B cell (primary cell): ENCODE data around the gene PPP1R16B.

Experiments
- EZH2 ChIP-seq: IDR thresholded peaks from 2 replicates; pipeline ENCODE4 v1.6.1; 2012; ENCODE audit warnings: borderline replicate concordance, low read depth, mild to moderate bottlenecking, moderate library complexity, low read length; ENCODE audit not compliant: insufficient read depth, poor library complexity, severe bottlenecking
- TF ChIP-seq, protein P1 (sequence below): fragments of 200-600 bp; IDR thresholded peaks from one replicate; pipeline ENCODE4 v1.8.0; 2022; ENCODE audit warnings: antibody characterized with exemption, mild to moderate bottlenecking

DNA sequence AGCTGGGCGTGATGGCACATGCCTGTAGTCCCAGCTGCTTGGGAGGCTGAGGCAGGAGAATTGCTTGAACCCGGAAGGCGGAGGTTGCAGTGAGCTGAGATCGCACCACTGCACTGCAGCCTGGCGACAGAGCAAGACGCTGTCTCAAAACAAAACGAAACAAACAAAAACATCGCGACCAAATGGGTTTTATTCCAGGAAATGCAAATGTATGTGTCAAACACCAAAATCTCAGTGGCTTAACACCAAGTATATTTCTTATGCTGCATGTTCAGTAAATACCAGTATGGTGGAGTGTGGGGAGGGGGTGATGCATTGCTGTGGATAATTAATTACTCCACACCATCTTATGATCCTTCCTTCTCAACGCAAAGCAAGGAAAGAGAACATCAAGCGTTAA is 29.1 kb upstream of the PPP1R16B start:
- TF ChIP-seq, protein P1, sequence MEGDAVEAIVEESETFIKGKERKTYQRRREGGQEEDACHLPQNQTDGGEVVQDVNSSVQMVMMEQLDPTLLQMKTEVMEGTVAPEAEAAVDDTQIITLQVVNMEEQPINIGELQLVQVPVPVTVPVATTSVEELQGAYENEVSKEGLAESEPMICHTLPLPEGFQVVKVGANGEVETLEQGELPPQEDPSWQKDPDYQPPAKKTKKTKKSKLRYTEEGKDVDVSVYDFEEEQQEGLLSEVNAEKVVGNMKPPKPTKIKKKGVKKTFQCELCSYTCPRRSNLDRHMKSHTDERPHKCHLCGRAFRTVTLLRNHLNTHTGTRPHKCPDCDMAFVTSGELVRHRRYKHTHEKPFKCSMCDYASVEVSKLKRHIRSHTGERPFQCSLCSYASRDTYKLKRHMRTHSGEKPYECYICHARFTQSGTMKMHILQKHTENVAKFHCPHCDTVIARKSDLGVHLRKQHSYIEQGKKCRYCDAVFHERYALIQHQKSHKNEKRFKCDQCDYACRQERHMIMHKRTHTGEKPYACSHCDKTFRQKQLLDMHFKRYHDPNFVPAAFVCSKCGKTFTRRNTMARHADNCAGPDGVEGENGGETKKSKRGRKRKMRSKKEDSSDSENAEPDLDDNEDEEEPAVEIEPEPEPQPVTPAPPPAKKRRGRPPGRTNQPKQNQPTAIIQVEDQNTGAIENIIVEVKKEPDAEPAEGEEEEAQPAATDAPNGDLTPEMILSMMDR, result no peak
- TF ChIP-seq EZH2, result no peak
